Stomach (tissue), 4 donors: Measurements from ENCODE around the gene RSPH6A.

Experiments
- EP300 ChIP-seq: sonication (generic); formaldehyde crosslinking; IDR thresholded peaks from one replicate; pipeline ENCODE4 v1.6.1; 2017; ENCODE audit warnings: antibody characterized with exemption
- POLR2A ChIP-seq, 4 donors: fragments of 450-650 bp; IDR thresholded peaks; one replicate each; pipeline ENCODE4 v1.6.1; 2016; ENCODE audit warnings: antibody characterized with exemption in 4 of 4, control low read depth in 2 of 4, mild to moderate bottlenecking in 1 of 4, moderate library complexity in 1 of 4
- POLR2AphosphoS5 ChIP-seq, 3 donors: sonication (generic); formaldehyde crosslinking; IDR thresholded peaks; one replicate each; pipeline ENCODE4 v1.6.1; 2016; ENCODE audit warnings: antibody characterized with exemption in 3 of 3
- TF ChIP-seq, protein P1 (sequence below), 7 experiments: fragments of 450-650 bp in 4 of 7; fragments of 200-600 bp in 3 of 7; sonication (generic) in 3 of 7; IDR thresholded peaks; one replicate each; pipeline ENCODE4 v1.5.1; 2016 to 2019; ENCODE audit warnings: antibody characterized with exemption in 7 of 7, control low read depth in 2 of 7, mild to moderate bottlenecking in 1 of 7

DNA sequence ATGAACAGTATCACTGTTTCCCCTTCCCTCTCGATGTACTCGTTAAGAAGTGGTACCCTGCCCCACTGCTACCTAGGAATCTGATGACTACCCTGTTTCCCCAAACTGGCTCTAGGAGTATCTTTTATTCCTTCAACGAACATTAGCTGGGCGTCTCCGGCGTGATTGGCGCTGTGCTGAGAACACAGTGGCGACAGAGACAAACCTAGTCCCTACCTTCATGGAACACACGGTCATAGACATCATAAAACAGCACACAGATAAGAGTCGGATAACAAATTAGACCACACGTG is 47.1 kb upstream of the RSPH6A start:
- TF ChIP-seq POLR2AphosphoS5 (IDR thresholded peaks at IDR 0.05): no peak
- TF ChIP-seq, protein P1, sequence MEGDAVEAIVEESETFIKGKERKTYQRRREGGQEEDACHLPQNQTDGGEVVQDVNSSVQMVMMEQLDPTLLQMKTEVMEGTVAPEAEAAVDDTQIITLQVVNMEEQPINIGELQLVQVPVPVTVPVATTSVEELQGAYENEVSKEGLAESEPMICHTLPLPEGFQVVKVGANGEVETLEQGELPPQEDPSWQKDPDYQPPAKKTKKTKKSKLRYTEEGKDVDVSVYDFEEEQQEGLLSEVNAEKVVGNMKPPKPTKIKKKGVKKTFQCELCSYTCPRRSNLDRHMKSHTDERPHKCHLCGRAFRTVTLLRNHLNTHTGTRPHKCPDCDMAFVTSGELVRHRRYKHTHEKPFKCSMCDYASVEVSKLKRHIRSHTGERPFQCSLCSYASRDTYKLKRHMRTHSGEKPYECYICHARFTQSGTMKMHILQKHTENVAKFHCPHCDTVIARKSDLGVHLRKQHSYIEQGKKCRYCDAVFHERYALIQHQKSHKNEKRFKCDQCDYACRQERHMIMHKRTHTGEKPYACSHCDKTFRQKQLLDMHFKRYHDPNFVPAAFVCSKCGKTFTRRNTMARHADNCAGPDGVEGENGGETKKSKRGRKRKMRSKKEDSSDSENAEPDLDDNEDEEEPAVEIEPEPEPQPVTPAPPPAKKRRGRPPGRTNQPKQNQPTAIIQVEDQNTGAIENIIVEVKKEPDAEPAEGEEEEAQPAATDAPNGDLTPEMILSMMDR (IDR thresholded peaks at IDR 0.05): no peak
- TF ChIP-seq POLR2A (IDR thresholded peaks at IDR 0.05): no peak
- no peak for TF ChIP-seq EP300
